ENCODE data around the gene SHISA5. TPM values are rescaled to one million over a fixed set of nuclear protein-coding genes. Genes with fewer than 3 reads are reported as not detected.
"Not testable (repeated sequence)": the region's sequence is repeated elsewhere in the genome, so short reads cannot be mapped to it uniquely, and the experiment has no call there.

Gene SHISA5
- polyA plus RNA-seq, 3 donors: 147 to 266 (median 242) TPM

DNA sequence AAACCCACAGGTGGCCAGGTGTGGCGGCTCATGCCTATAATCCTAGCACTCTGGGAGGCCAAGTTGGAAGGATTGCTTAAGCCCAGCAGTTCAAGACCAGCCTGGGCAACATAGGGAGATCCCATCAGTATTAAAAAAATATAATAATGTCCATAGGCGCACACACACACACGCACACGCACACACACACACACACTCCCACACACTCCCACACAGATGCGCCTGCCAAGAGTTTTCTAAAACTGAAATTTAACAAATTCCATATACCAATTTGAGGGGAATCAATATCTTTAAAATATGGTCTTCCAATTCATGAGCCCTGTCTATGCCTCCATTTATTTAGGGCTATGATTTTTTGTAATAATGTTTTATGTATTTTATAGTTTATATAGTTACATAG is 17.0 kb downstream of the SHISA5 start:
- H3K27ac Mint-ChIP-seq: no peak overlapping the region
- Histone ChIP-seq H3K79me2 (ENCODE audit: insufficient read depth, low read length) (no peaks in the 10 kb centered on the region), H3K36me3 (replicated peaks in 1 of 2; ENCODE audit: control insufficient read depth in 1 of 2, insufficient read depth in 2 of 2, low read length in 2 of 2) (no peaks in the 10 kb centered on the region), H3K27me3 (ENCODE audit: control insufficient read depth in 2 of 2, insufficient read depth in 2 of 2, low read length in 2 of 2) (no peaks in the 10 kb centered on the region), H3K9me3 (replicated peaks in 1 of 2; ENCODE audit: control insufficient read depth in 1 of 2, insufficient read depth in 1 of 2, low read length in 2 of 2) (no peaks in the 10 kb centered on the region), H2AFZ (ENCODE audit: insufficient read depth, low read depth, low read length, poor library complexity, severe bottlenecking) (no peak overlapping the region), H3K4me2 (replicated peaks; ENCODE audit: extremely low read depth, low read length, poor library complexity, severe bottlenecking) (no peak overlapping the region), H3K27ac (ENCODE audit: low read depth in 1 of 2, low read length in 2 of 2) (no peak overlapping the region), H4K20me1 (ENCODE audit: insufficient read depth, low read length) (peaks cover 6% of the 10 kb centered on the region), H3K4me1 (ENCODE audit: control insufficient read depth in 1 of 2, insufficient read depth in 2 of 2, low read length in 2 of 2) (no peaks in the 10 kb centered on the region), H3K4me3 (replicated peaks in 1 of 3; ENCODE audit: low read depth in 2 of 3, low read length in 3 of 3) (no peak overlapping the region), H3K9ac (ENCODE audit: insufficient read depth, low read length, poor library complexity, severe bottlenecking) (no peak overlapping the region)
- H3K9me3 Mint-ChIP-seq: peaks cover 0 to 2% (median 0%) of the 10 kb centered on the region in 7 donors
- peaks cover 3% of the 10 kb centered on the region for H3K4me1 Mint-ChIP-seq
- no peaks in the 10 kb centered on the region for H3K27me3 Mint-ChIP-seq (ENCODE audit: low read depth in 3 of 3)
- intact Hi-C loops (cut with micrococcal nuclease): no loop called here
- H3K4me3 Mint-ChIP-seq: no peak overlapping the region
- DNase-seq: no peak
- H3K36me3 Mint-ChIP-seq: peaks cover 21 to 41% of the 10 kb centered on the region in 2 donors
- TF ChIP-seq, protein P1, sequence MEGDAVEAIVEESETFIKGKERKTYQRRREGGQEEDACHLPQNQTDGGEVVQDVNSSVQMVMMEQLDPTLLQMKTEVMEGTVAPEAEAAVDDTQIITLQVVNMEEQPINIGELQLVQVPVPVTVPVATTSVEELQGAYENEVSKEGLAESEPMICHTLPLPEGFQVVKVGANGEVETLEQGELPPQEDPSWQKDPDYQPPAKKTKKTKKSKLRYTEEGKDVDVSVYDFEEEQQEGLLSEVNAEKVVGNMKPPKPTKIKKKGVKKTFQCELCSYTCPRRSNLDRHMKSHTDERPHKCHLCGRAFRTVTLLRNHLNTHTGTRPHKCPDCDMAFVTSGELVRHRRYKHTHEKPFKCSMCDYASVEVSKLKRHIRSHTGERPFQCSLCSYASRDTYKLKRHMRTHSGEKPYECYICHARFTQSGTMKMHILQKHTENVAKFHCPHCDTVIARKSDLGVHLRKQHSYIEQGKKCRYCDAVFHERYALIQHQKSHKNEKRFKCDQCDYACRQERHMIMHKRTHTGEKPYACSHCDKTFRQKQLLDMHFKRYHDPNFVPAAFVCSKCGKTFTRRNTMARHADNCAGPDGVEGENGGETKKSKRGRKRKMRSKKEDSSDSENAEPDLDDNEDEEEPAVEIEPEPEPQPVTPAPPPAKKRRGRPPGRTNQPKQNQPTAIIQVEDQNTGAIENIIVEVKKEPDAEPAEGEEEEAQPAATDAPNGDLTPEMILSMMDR (IDR thresholded peaks at IDR 0.05): no peak
- WGBS (ENCODE audit: insufficient coverage): no CpG with 5 or more reads among the region's 5 CpGs

DNA sequence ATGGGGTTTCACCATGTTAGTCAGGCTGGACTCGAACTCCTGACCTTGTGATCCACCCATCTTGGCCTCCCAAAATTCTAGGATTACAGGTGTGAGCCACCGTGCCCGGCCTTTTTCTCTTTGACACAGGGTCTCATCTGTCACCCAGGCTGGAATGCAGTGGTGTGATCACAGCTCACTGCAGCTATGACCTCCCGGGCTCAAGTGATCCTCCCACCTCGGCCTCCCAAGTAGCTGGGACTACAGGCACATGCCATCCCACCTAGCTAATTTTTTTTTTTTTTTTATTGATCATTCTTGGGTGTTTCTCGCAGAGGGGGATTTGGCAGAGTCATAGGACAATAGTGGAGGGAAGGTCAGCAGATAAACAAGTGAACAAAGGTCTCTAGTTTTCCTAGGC is 21.2 kb downstream of the SHISA5 start:
- intact Hi-C loops (cut with micrococcal nuclease); H3K27ac ChIP-seq (ENCODE audit: low read depth in 1 of 2, low read length in 2 of 2); H3K4me2 ChIP-seq (replicated peaks; ENCODE audit: extremely low read depth, low read length, poor library complexity, severe bottlenecking); H3K9me3 Mint-ChIP-seq; H3K4me1 Mint-ChIP-seq; H3K27ac Mint-ChIP-seq; H3K4me3 ChIP-seq (replicated peaks in 1 of 3; ENCODE audit: low read depth in 2 of 3, low read length in 3 of 3); H3K4me3 Mint-ChIP-seq; H3K27me3 ChIP-seq (ENCODE audit: control insufficient read depth in 2 of 2, insufficient read depth in 2 of 2, low read length in 2 of 2); H3K9ac ChIP-seq (ENCODE audit: insufficient read depth, low read length, poor library complexity, severe bottlenecking); H3K4me1 ChIP-seq (ENCODE audit: control insufficient read depth in 1 of 2, insufficient read depth in 2 of 2, low read length in 2 of 2); H2AFZ ChIP-seq (ENCODE audit: insufficient read depth, low read depth, low read length, poor library complexity, severe bottlenecking); H3K9me3 ChIP-seq (replicated peaks in 1 of 2; ENCODE audit: control insufficient read depth in 1 of 2, insufficient read depth in 1 of 2, low read length in 2 of 2); DNase-seq; H3K79me2 ChIP-seq (ENCODE audit: insufficient read depth, low read length); H3K27me3 Mint-ChIP-seq (ENCODE audit: low read depth in 3 of 3): not testable (repeated sequence)
- peaks cover 29 to 45% of the 10 kb centered on the region in 2 donors for H3K36me3 Mint-ChIP-seq
- Histone ChIP-seq H3K36me3 (replicated peaks in 1 of 2; ENCODE audit: control insufficient read depth in 1 of 2, insufficient read depth in 2 of 2, low read length in 2 of 2) (peaks cover 8 to 22% of the 10 kb centered on the region in 2 donors), H4K20me1 (ENCODE audit: insufficient read depth, low read length) (peaks cover 20% of the 10 kb centered on the region)
- 89% methylated on average over 2 of the region's 6 CpGs for WGBS (ENCODE audit: insufficient coverage)

DNA sequence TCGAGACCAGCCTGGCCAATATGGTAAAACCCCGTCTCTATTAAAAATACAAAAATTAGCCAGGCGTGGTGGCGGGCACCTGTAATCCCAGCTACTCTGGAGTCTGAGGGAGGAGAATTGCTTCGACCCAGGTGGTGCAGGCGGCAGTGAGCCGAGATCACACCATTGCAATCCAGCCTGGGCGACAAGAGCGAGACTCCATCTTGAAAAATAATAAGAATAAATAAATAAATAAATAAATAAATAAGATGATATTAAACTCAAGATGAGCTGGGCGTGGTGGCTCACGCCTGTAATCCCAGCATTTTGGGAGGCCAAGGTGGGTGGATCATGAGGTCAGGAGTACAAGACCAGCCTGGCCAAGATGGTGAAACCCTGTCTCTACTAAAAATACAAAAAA is 23.1 kb downstream of the SHISA5 start:
- H3K79me2 ChIP-seq (ENCODE audit: insufficient read depth, low read length); H3K4me3 Mint-ChIP-seq; H3K4me3 ChIP-seq (replicated peaks in 1 of 3; ENCODE audit: low read depth in 2 of 3, low read length in 3 of 3); H3K9ac ChIP-seq (ENCODE audit: insufficient read depth, low read length, poor library complexity, severe bottlenecking); H3K4me1 ChIP-seq (ENCODE audit: control insufficient read depth in 1 of 2, insufficient read depth in 2 of 2, low read length in 2 of 2); H3K27me3 ChIP-seq (ENCODE audit: control insufficient read depth in 2 of 2, insufficient read depth in 2 of 2, low read length in 2 of 2); H3K9me3 ChIP-seq (replicated peaks in 1 of 2; ENCODE audit: control insufficient read depth in 1 of 2, insufficient read depth in 1 of 2, low read length in 2 of 2); intact Hi-C loops (cut with micrococcal nuclease); H2AFZ ChIP-seq (ENCODE audit: insufficient read depth, low read depth, low read length, poor library complexity, severe bottlenecking); DNase-seq; H3K27ac ChIP-seq (ENCODE audit: low read depth in 1 of 2, low read length in 2 of 2); H3K9me3 Mint-ChIP-seq; H3K4me1 Mint-ChIP-seq; H3K27me3 Mint-ChIP-seq (ENCODE audit: low read depth in 3 of 3); H3K27ac Mint-ChIP-seq; H3K4me2 ChIP-seq (replicated peaks; ENCODE audit: extremely low read depth, low read length, poor library complexity, severe bottlenecking): not testable (repeated sequence)
- H3K36me3 Mint-ChIP-seq: peaks cover 44 to 63% of the 10 kb centered on the region in 2 donors
- Histone ChIP-seq H4K20me1 (ENCODE audit: insufficient read depth, low read length) (peaks cover 25% of the 10 kb centered on the region), H3K36me3 (replicated peaks in 1 of 2; ENCODE audit: control insufficient read depth in 1 of 2, insufficient read depth in 2 of 2, low read length in 2 of 2) (peaks cover 13 to 38% of the 10 kb centered on the region in 2 donors)
- no CpG with 5 or more reads among the region's 11 CpGs for WGBS (ENCODE audit: insufficient coverage)

All from CD14-positive monocyte (primary cell).